ENCODE data around the gene SAPCD1.

SAPCD1 gene

GRCh38 chr6:31725502-31726350, 36.7 kb upstream of the SAPCD1 start:
- in situ Hi-C loops (cut with MboI; ENCODE audit: low sequenced_read_pairs), result no loop called here
- peaks cover 4% of the 10 kb centered on the region; the same call in 1 of the 2 replicates for H3K4me1 ChIP-seq
- H3K36me3 ChIP-seq (replicated peaks), result peaks cover 4% of the 10 kb centered on the region
- no peak overlapping the region for H3K4me3 ChIP-seq
- H3K27me3 ChIP-seq (ENCODE audit: low read depth), result no peaks in the 10 kb centered on the region
- DNase-seq (ENCODE audit: low spot score in 2 of 2), result no peak
- H3K9me3 ChIP-seq, result no peaks in the 10 kb centered on the region

GRCh38 chr6:31727034-31727716, 35.3 kb upstream of the SAPCD1 start:
- peaks cover 17% of the 10 kb centered on the region for H3K36me3 ChIP-seq (replicated peaks)
- peaks cover 4% of the 10 kb centered on the region; the same call in 1 of the 2 replicates for H3K4me1 ChIP-seq
- H3K9me3 ChIP-seq, result no peaks in the 10 kb centered on the region
- in situ Hi-C loops (cut with MboI; ENCODE audit: low sequenced_read_pairs), result no loop called here
- no peak overlapping the region for H3K4me3 ChIP-seq
- DNase-seq (ENCODE audit: low spot score in 2 of 2), result no peak
- H3K27me3 ChIP-seq (ENCODE audit: low read depth), result no peaks in the 10 kb centered on the region

- Histone ChIP-seq H3K4me3 (no peak overlapping the region), H3K36me3 (replicated peaks) (peaks cover 25% of the 10 kb centered on the region), H3K27me3 (ENCODE audit: low read depth) (no peaks in the 10 kb centered on the region), H3K4me1 (peaks cover 4% of the 10 kb centered on the region; the same call in 1 of the 2 replicates), H3K9me3 (no peaks in the 10 kb centered on the region)
- no peak for DNase-seq (ENCODE audit: low spot score in 2 of 2)
- in situ Hi-C loops (cut with MboI; ENCODE audit: low sequenced_read_pairs), result no loop called here
Measured at GRCh38 chr6:31727717-31728671, 34.5 kb upstream of the SAPCD1 start.

- no peak for DNase-seq (ENCODE audit: low spot score in 2 of 2)
- Histone ChIP-seq H3K9me3 (no peaks in the 10 kb centered on the region), H3K4me3 (peak within 1 kb of the TSS; percentile 82), H3K36me3 (replicated peaks) (peaks cover 35% of the 10 kb centered on the region), H3K27me3 (ENCODE audit: low read depth) (no peaks in the 10 kb centered on the region), H3K4me1 (peaks cover 5% of the 10 kb centered on the region; the same call in 1 of the 2 replicates)
- in situ Hi-C loops (cut with MboI; ENCODE audit: low sequenced_read_pairs), result no loop called here
Measured at GRCh38 chr6:31728767-31729514, 33.5 kb upstream of the SAPCD1 start, which contains the start of gene DDAH2. Gene DDAH2, minus strand, starts transcription at chr6:31729299. Its CDS starts 138 bp downstream, at chr6:31729161.

GRCh38 chr6:31729515-31729978, 32.9 kb upstream of the SAPCD1 start:
- H3K4me1 ChIP-seq, result peaks cover 11% of the 10 kb centered on the region; the same call in 1 of the 2 replicates
- in situ Hi-C loops (cut with MboI; ENCODE audit: low sequenced_read_pairs), result no loop called here

GRCh38 chr6:31729979-31730630, 32.4 kb upstream of the SAPCD1 start:
- Histone ChIP-seq H3K36me3 (replicated peaks) (peaks cover 44% of the 10 kb centered on the region), H3K9me3 (no peaks in the 10 kb centered on the region), H3K4me3 (peak overlapping the region; percentile 82), H3K4me1 (peaks cover 12% of the 10 kb centered on the region; the same call in 1 of the 2 replicates), H3K27me3 (ENCODE audit: low read depth) (no peaks in the 10 kb centered on the region)
- in situ Hi-C loops (cut with MboI; ENCODE audit: low sequenced_read_pairs), result no loop called here
- DNase-seq (ENCODE audit: low spot score in 2 of 2), result peak; percentile 74 to 92

More at GRCh38 chr6:31729515-31729978, 32.9 kb upstream of the SAPCD1 start:
- Histone ChIP-seq H3K9me3 (no peaks in the 10 kb centered on the region), H3K4me3 (peak overlapping the region; percentile 82), H3K36me3 (replicated peaks) (peaks cover 41% of the 10 kb centered on the region), H3K27me3 (ENCODE audit: low read depth) (no peaks in the 10 kb centered on the region)
- peak; percentile 80 to 96 for DNase-seq (ENCODE audit: low spot score in 2 of 2)

- H3K4me3 ChIP-seq, result no peak overlapping the region; the same call in 1 of the 2 replicates
- H3K4me1 ChIP-seq, result peaks cover 12% of the 10 kb centered on the region; the same call in 1 of the 2 replicates
- in situ Hi-C loops (cut with MboI; ENCODE audit: low sequenced_read_pairs), result no loop called here
- no peaks in the 10 kb centered on the region for H3K9me3 ChIP-seq
- no peaks in the 10 kb centered on the region for H3K27me3 ChIP-seq (ENCODE audit: low read depth)
- H3K36me3 ChIP-seq (replicated peaks), result peaks cover 44% of the 10 kb centered on the region
- DNase-seq (ENCODE audit: low spot score in 2 of 2), result no peak
Measured at GRCh38 chr6:31730631-31731086, 31.8 kb upstream of the SAPCD1 start.

GRCh38 chr6:31732029-31732428, 30.4 kb upstream of the SAPCD1 start:
- peaks cover 18% of the 10 kb centered on the region for H3K4me1 ChIP-seq
- no peak overlapping the region for H3K4me3 ChIP-seq
- DNase-seq (ENCODE audit: low spot score in 2 of 2), result no peak
- in situ Hi-C loops (cut with MboI; ENCODE audit: low sequenced_read_pairs), result no loop called here
- peaks cover 44% of the 10 kb centered on the region for H3K36me3 ChIP-seq (replicated peaks)
- H3K9me3 ChIP-seq, result no peaks in the 10 kb centered on the region
- no peaks in the 10 kb centered on the region for H3K27me3 ChIP-seq (ENCODE audit: low read depth)

- Histone ChIP-seq H3K9me3 (no peaks in the 10 kb centered on the region), H3K4me1 (peaks cover 34% of the 10 kb centered on the region), H3K27me3 (ENCODE audit: low read depth) (no peaks in the 10 kb centered on the region), H3K36me3 (replicated peaks) (peaks cover 44% of the 10 kb centered on the region), H3K4me3 (no peak overlapping the region)
- no peak for DNase-seq (ENCODE audit: low spot score in 2 of 2)
- in situ Hi-C loops (cut with MboI; ENCODE audit: low sequenced_read_pairs), result no loop called here
Measured at GRCh38 chr6:31733734-31734133, 28.7 kb upstream of the SAPCD1 start.

GRCh38 chr6:31734247-31734820, 28.1 kb upstream of the SAPCD1 start:
- in situ Hi-C loops (cut with MboI; ENCODE audit: low sequenced_read_pairs), result no loop called here
- H3K36me3 ChIP-seq (replicated peaks), result peaks cover 44% of the 10 kb centered on the region
- H3K4me1 ChIP-seq, result peaks cover 40% of the 10 kb centered on the region
- H3K4me3 ChIP-seq, result peak overlapping the region; percentile 62
- H3K27me3 ChIP-seq (ENCODE audit: low read depth), result no peaks in the 10 kb centered on the region
- no peaks in the 10 kb centered on the region for H3K9me3 ChIP-seq
- DNase-seq (ENCODE audit: low spot score in 2 of 2), result no peak

- no peaks in the 10 kb centered on the region for H3K9me3 ChIP-seq
- peak in 1 of 2 experiments; percentile 60 for DNase-seq (ENCODE audit: low spot score in 2 of 2)
- H3K27me3 ChIP-seq (ENCODE audit: low read depth), result no peaks in the 10 kb centered on the region
- peaks cover 42% of the 10 kb centered on the region for H3K4me1 ChIP-seq
- in situ Hi-C loops (cut with MboI; ENCODE audit: low sequenced_read_pairs), result loop anchor here (5.0 kb wide), 1 partner anchor 97 kb away; no protein-coding TSS in a partner anchor
- H3K36me3 ChIP-seq (replicated peaks), result peaks cover 44% of the 10 kb centered on the region
- peak overlapping the region; percentile 62 for H3K4me3 ChIP-seq
Measured at GRCh38 chr6:31734821-31735406, 27.5 kb upstream of the SAPCD1 start.
